Adrenal gland (tissue), 5 donors: ENCODE measurements around the gene KMT2D.

Experiments
- POLR2A ChIP-seq, 2 donors: fragments of 450-650 bp; IDR thresholded peaks; one replicate each; pipeline ENCODE4 v1.6.1; 2017; ENCODE audit warnings: antibody characterized with exemption in 2 of 2, mild to moderate bottlenecking in 2 of 2, moderate library complexity in 1 of 2
- TF ChIP-seq, protein P1 (sequence below), 6 experiments: fragments of 450-650 bp in 4 of 6; fragments of 200-600 bp in 2 of 6; sonication (generic) in 1 of 6; IDR thresholded peaks; 1 replicate in 5 of 6; 2 replicates in 1 of 6; pipeline versions ENCODE4 v1.5.1 to v1.8.0; 2016 to 2021; ENCODE audit warnings: antibody characterized with exemption in 6 of 6, mild to moderate bottlenecking in 2 of 6, moderate library complexity in 1 of 6
- donor health status: DM: no; HTN: no; CAD: no.

DNA sequence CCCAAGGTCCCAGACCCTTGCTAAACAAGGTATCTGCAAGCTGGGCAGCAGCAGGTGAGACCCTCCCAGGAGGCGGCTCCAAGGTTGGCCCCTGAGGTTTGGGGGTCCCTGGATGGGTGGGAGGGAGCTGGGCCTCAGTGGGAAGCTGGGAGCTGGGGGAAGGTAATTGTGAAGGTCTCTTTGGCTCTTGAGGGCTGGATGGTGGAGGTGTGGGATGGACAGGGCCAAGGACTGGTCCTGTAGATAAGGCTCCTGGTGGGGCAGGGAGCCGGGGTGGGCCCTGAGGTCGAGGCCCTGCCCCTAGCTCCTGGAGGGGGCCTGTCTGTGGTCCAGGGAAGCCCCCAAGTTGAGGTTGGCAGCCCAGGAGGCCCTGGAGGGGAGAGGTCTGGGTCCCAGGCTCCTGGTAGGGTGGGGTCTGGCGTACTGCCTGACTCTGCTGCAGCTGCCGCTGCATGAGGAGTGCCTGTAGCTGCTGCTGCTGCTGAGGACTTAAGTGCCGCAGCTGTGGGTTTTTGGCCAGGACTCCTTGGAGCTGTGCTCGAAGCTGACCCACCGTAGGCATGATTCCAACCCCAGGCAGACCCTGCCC, 28.9 kb downstream of the KMT2D start:
- TF ChIP-seq, protein P1, sequence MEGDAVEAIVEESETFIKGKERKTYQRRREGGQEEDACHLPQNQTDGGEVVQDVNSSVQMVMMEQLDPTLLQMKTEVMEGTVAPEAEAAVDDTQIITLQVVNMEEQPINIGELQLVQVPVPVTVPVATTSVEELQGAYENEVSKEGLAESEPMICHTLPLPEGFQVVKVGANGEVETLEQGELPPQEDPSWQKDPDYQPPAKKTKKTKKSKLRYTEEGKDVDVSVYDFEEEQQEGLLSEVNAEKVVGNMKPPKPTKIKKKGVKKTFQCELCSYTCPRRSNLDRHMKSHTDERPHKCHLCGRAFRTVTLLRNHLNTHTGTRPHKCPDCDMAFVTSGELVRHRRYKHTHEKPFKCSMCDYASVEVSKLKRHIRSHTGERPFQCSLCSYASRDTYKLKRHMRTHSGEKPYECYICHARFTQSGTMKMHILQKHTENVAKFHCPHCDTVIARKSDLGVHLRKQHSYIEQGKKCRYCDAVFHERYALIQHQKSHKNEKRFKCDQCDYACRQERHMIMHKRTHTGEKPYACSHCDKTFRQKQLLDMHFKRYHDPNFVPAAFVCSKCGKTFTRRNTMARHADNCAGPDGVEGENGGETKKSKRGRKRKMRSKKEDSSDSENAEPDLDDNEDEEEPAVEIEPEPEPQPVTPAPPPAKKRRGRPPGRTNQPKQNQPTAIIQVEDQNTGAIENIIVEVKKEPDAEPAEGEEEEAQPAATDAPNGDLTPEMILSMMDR (IDR thresholded peaks at IDR 0.05), result no peak
- TF ChIP-seq POLR2A (IDR thresholded peaks at IDR 0.05), result no peak
